IMR-90 (cell line): ENCODE results near the gene CPXM1.

Experiments
- BHLHE40 ChIP-seq: fragments of 150-350 bp; IDR thresholded peaks from 2 replicates; pipeline ENCODE4 v1.6.1; 2016; ENCODE audit warnings: mild to moderate bottlenecking, low read depth, low read length
- CEBPB ChIP-seq: IDR thresholded peaks from 2 replicates; pipeline ENCODE4 v1.6.1; 2012; ENCODE audit warnings: low read depth, low read length, improper control_type of control experiment
- CHD1 ChIP-seq: IDR thresholded peaks from 2 replicates; pipeline ENCODE4 v1.6.1; 2012; ENCODE audit warnings: low read depth, low read length, improper control_type of control experiment
- FOS ChIP-seq: fragments of 150-350 bp; IDR thresholded peaks from 2 replicates; pipeline ENCODE4 v1.6.1; 2016; ENCODE audit warnings: low read depth, low read length
- MAFK ChIP-seq: IDR thresholded peaks from 2 replicates; pipeline ENCODE4 v1.6.1; 2012; ENCODE audit warnings: low read depth, low read length, improper control_type of control experiment
- MAZ ChIP-seq: IDR thresholded peaks from 2 replicates; pipeline ENCODE4 v1.6.1; 2012; ENCODE audit warnings: low read depth, mild to moderate bottlenecking, low read length, improper control_type of control experiment, moderate library complexity, borderline replicate concordance
- MXI1 ChIP-seq: IDR thresholded peaks from 2 replicates; pipeline ENCODE4 v1.6.1; 2012; ENCODE audit warnings: low read depth, mild to moderate bottlenecking, low read length, moderate library complexity, borderline replicate concordance
- NFE2L2 ChIP-seq: fragments of 150-350 bp; IDR thresholded peaks from 2 replicates; pipeline ENCODE4 v1.6.1; 2016; ENCODE audit warnings: low read depth, mild to moderate bottlenecking, low read length
- POLR2A ChIP-seq: IDR thresholded peaks from 2 replicates; pipeline ENCODE4 v1.6.1; 2012; ENCODE audit warnings: mild to moderate bottlenecking, low read depth, low read length
- RAD21 ChIP-seq: IDR thresholded peaks from 2 replicates; pipeline ENCODE4 v1.6.1; 2012; ENCODE audit warnings: low read length, improper control_type of control experiment
- RCOR1 ChIP-seq: IDR thresholded peaks from 2 replicates; pipeline ENCODE4 v1.6.1; 2012; ENCODE audit warnings: mild to moderate bottlenecking, low read length, improper control_type of control experiment; ENCODE audit not compliant: insufficient replicate concordance
- RFX5 ChIP-seq: IDR thresholded peaks from 2 replicates; pipeline ENCODE4 v1.8.0; 2012; ENCODE audit warnings: low read depth, mild to moderate bottlenecking, low read length, moderate library complexity
- TF ChIP-seq, protein P1 (sequence below): conservative IDR thresholded peaks from 2 replicates; pipeline ENCODE4 v1.5.1; 2012; ENCODE audit warnings: mild to moderate bottlenecking, low read depth, low read length, improper control_type of control experiment
- TF ChIP-seq, protein P2 (sequence below): fragments of 150-350 bp; IDR thresholded peaks from 2 replicates; pipeline ENCODE4 v1.6.1; 2016; ENCODE audit warnings: low read depth, mild to moderate bottlenecking, low read length, moderate library complexity, borderline replicate concordance

GRCh38 chr20:2751878-2752566 lies 48.4 kb downstream of the CPXM1 start:
- TF ChIP-seq, protein P1, sequence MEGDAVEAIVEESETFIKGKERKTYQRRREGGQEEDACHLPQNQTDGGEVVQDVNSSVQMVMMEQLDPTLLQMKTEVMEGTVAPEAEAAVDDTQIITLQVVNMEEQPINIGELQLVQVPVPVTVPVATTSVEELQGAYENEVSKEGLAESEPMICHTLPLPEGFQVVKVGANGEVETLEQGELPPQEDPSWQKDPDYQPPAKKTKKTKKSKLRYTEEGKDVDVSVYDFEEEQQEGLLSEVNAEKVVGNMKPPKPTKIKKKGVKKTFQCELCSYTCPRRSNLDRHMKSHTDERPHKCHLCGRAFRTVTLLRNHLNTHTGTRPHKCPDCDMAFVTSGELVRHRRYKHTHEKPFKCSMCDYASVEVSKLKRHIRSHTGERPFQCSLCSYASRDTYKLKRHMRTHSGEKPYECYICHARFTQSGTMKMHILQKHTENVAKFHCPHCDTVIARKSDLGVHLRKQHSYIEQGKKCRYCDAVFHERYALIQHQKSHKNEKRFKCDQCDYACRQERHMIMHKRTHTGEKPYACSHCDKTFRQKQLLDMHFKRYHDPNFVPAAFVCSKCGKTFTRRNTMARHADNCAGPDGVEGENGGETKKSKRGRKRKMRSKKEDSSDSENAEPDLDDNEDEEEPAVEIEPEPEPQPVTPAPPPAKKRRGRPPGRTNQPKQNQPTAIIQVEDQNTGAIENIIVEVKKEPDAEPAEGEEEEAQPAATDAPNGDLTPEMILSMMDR: peak; percentile 23; the same call in 1 of the 2 replicates
- TF ChIP-seq FOS (no peak), POLR2A (no peak), RAD21 (no peak), MAZ (no peak), RFX5 (no peak), MAFK (no peak), MXI1 (no peak), RCOR1 (no peak), CEBPB (no peak), CHD1 (no peak), NFE2L2 (no peak), BHLHE40 (no peak)
- TF ChIP-seq, protein P2, sequence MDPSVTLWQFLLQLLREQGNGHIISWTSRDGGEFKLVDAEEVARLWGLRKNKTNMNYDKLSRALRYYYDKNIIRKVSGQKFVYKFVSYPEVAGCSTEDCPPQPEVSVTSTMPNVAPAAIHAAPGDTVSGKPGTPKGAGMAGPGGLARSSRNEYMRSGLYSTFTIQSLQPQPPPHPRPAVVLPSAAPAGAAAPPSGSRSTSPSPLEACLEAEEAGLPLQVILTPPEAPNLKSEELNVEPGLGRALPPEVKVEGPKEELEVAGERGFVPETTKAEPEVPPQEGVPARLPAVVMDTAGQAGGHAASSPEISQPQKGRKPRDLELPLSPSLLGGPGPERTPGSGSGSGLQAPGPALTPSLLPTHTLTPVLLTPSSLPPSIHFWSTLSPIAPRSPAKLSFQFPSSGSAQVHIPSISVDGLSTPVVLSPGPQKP: no peak
